Measurements from ENCODE around the gene UQCC5.

UQCC5 gene

DNA sequence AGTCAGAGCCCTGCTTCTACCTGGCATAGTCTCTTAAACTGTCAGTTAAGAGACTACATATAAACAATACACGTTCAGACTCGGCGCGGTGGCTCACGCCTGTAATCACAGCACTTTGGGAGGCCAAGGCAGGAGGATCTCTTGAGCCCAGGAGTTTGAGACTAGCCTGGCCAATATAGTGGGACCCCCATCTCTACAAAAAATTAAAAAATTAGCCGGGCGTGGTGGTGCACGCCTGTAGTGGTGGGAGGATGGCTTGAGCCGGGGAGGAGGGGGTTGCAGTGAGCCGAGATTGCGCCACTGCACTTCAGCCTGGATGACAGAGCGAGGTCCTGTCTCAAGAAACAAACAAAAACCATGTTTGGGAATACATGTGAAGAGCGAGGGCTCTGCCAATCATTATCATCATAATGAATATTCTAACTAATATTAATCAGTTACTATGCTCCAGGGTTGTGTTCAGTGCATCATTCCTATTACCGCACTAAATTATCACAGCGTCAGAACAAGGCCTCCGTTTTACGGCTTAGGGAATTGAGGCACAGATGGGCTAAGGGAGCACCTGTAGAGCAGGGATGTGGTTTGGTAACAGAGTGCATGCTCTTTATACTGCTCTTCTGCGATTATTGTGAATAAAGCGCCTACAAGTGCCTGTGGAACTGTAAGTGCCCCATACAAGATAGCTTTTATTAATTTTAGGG lies 844 bp upstream of the UQCC5 start:
- DNase-seq: no peak

DNA sequence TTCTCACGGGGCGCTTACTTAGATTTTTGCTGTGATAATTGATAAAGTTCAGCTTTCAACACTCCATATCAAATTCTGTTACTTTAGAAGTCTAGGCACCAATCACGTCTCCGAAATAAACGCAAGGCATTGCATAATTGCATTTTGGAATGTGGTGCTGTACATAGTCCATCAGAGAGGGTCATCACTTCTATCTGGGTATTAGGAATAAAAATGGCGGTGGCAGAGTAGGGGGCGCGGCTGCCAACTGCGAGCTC lies 365 bp upstream of the UQCC5 start:
- DNase-seq: no peak

- no peak for DNase-seq
These were observed 788 bp downstream of the UQCC5 start for GRCh38 chr3:52537165-52537620.

- DNase-seq: no peak
These were observed 1.5 kb downstream of the UQCC5 start for GRCh38 chr3:52537726-52538421.

DNA sequence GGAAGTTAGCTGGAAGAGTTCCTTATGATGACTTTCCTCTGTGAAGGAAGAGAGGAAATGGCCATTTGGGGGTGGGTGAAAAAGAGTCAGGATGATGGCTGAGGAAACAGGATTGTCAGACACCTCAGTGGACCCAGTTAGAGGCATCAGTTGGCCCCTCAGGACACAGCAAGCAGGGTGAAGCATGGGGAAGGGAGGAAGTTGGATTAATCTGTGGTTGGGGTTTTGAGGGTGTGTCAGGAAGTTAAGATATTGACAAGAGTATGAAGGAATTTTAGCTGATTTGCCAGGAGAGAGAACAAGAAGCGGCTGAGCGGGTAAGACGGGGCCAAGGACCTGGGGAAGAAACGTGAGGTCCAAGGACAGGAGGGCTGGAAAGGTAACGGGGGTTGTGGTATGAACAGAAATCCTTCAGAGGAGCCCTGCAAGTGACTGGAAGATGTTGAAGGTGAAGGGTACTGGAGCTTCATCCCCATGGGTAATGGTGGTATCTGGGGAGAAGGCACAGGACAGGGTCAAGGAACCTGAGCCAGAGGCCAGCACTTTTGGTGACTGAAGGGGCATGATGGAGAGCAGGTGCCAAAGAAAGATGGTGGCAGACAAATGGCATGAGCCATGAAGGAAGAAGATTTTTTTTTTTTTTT lies 2.7 kb downstream of the UQCC5 start:
- no peak for DNase-seq

GRCh38 chr3:52541050-52541449 lies 4.6 kb downstream of the UQCC5 start:
- no peak for DNase-seq

GRCh38 chr3:52544937-52545336 lies 8.5 kb downstream of the UQCC5 start:
- no peak for DNase-seq

DNA sequence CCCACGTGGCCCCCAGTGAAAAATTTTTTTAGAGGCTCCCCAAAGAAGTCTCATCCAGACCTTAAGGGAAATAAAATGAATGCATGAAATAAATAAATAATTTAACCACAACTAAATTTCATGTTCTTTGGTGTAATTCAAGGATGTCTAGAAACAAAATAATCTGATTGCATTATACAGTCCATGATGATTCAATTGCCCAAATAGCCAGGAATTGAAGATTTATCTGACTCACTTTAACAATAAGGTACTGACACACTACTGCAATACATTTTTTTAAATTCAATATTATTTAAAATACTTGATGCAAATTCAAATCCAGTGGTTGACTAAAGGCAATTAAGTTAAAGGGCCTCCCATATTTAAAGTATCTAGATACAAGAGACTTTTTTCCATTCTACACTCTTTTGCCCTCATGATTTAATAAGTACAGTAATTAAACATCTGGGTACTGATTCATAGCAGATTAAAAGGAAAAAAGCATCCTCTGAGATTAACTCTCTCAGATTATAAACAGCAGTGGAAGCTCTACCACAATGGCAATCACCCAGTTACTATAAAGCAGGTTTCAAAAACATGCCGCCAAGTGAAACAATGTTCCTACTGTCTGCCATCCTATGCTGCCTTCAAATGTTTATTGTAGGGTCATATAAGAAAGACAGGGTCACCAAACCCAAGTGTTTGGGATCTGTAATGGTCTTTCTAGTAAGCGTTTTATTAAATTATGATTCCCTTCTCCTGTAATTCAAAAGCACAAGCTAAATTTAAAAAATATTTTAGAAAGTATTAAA lies 9.9 kb downstream of the UQCC5 start:
- no peak for DNase-seq

DNA sequence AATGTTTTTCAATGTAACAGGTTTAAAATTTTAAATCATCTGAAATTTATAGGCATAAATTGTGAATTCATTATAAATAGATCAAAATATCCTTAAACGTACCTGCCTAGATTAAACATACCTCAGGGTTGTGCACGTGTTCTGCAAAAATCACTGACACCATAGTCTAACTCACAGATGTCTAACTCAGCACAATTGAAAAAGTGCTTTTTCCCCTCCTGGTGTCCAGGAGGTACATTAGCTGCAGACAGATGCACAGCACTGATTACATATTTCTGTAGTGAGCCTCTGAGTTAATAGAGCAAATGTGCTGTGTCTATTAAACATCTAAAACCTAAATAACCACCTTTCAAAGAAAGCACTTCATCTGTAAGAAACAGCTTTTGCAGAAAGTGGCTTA lies 10.7 kb downstream of the UQCC5 start:
- no peak for DNase-seq

- no peak for DNase-seq
These were observed 14.7 kb downstream of the UQCC5 start for GRCh38 chr3:52551118-52551517.

- DNase-seq: no peak
These were observed 15.7 kb downstream of the UQCC5 start for GRCh38 chr3:52552089-52552488.

- no peak for DNase-seq
These were observed 17.8 kb downstream of the UQCC5 start for GRCh38 chr3:52554026-52554755.

DNA sequence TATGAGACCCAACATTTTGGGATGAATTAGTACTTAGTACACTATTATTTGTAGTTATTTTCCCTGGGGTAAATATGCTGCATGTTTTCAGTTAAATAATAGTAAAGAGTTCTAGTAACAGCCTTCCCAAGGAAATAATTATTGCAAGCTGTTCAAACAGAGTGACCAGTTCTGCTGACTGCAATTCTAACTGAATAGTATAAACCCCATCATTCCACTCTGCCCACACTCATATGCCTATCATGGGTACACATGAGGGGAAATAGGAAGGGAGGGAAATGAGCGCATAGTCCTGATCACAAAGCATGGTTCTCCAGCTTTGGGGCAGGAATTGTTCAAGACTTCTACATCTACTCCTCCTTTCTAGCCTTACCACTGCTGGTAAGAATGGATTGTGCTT lies 18.7 kb downstream of the UQCC5 start:
- DNase-seq: no peak

DNA sequence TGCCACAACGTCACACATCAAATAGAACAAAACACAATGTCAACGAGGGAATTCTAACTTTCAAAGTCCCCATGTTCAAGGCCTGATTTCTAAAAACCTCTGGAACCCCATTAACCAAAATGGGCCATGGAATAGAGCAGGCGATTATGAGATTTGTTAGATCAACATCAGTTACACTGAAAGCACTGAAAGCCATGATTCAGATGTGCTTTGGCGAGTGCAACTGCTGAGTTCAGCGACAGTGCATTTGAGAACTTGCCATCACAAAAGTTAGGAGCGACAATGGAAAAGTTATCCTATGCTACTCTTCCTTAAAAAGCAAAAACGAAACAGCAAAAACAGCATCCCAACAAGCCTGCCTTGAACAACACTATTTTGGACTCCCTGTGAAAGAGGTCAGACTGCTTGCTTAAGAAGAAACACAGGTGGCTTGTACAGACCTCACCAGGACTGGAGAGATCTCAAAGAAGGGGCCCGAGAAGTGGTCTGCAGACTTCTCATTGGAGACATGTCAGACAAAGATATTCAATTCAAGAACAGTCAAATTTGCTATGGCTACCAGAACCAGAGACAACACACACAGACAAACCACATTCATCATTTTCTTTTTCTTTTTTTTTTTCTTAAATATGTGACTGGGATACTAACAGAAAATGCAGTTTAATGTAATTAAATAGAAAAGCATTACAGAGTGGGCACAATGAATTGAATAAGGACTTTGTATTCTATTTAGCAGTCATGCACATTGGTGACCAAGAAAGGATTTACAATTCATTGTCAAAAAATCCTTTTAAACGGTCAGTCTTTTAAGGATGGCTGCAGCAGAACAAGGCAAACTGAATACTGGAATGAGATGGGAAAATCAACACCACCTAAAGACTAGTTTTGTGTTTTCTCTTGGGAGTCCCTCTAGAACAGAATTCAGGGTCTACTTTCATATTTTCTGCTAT lies 20.9 kb downstream of the UQCC5 start:
- no peak for DNase-seq

DNA sequence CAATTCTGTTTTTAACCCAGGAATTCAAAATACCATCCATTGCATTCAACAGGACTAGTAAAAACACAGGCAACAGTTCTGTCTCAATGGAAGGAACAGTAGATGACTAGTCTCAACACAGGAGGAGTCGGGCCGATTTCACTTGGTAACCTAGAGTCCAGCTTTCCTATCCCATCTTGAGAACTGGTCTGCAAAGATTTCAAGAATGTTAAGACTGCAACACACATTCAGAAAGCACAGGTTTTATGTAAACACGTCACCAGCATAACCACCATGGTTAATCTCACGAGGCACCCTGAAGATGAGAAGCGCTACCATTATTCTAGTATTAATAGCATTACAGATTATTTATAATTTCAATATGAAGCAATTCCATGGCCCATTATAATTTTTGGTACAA lies 22.0 kb downstream of the UQCC5 start:
- DNase-seq: no peak

GRCh38 chr3:52561028-52561747 lies 24.8 kb downstream of the UQCC5 start:
- DNase-seq: no peak

- DNase-seq: no peak
These were observed 27.6 kb downstream of the UQCC5 start for GRCh38 chr3:52563984-52564383.

GRCh38 chr3:52568069-52568468 lies 31.7 kb downstream of the UQCC5 start:
- no peak for DNase-seq

DNA sequence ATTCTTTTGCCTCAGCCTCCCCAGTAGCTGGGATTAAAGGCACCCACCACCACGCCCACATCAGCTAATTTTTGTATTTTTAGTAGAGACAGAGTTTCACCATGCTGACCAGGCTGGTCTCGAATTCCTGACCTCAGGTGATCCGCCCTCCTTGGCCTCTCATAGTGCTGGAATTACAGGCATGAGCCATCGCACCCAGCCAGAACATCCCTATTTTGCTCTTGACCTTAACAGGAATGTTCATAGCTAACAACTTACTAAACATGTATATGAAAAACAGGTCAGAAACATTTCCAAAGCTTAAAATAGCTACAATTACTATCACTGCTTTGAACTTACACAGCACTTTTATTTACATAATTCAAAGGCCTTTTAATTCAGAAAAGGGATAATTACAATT lies 33.7 kb downstream of the UQCC5 start:
- DNase-seq: no peak

DNA sequence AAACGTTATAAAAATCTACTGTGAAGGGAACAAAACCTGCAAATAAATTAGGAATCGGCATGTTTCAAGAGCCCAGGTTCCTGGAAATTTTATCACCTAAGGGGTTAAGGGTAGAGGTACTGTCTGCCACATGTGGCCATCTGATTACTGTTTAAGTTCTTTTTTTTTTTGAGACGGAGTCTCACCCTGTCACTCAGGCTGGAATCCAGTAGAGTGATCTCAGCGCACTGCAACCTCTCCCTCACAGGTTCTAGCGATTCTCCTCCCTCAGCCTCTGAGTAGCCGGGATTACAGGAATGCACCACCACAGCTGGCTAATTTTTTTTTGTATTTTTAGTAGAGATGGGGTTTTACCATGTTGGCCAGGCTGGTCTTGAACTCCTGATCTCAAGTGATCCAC lies 35.8 kb downstream of the UQCC5 start:
- no peak for DNase-seq

All from CD4-positive, alpha-beta T cell treated with Interleukin-1 beta for 1 hour (primary cell).